Spleen (tissue), 11 donors: ENCODE results near the gene COX7A2L. TPM values are rescaled to one million over a fixed set of nuclear protein-coding genes. Genes with fewer than 3 reads are reported as not detected.

Experiments
- DNase-seq: peaks from one replicate; pipeline ENCODE4 v3.0.0-alpha.2; 2020
- H3K27ac ChIP-seq, 8 donors: fragments of 200-600 bp; sonication (generic) in 7 of 8; 1 replicate in 4 of 8; 2 replicates in 4 of 8; pipeline versions ENCODE4 v1.5.0 to v1.8.0; 2016 to 2021; ENCODE audit warnings: inconsistent platforms in 4 of 8, mild to moderate bottlenecking in 4 of 8, moderate library complexity in 1 of 8
- H3K27me3 ChIP-seq, 7 donors: fragments of 200-600 bp; sonication (generic) in 6 of 7; replicated peaks in 1 of 7; 1 replicate in 4 of 7; 2 replicates in 3 of 7; pipeline versions ENCODE4 v1.5.0 to v1.8.0; 2016 to 2021; ENCODE audit warnings: inconsistent platforms in 3 of 7, mild to moderate bottlenecking in 1 of 7
- H3K36me3 ChIP-seq, 6 donors: fragments of 200-600 bp; sonication (generic) in 5 of 6; 1 replicate in 4 of 6; 2 replicates in 2 of 6; pipeline versions ENCODE4 v1.5.0 to v1.8.0; 2016 to 2021; ENCODE audit warnings: inconsistent platforms in 2 of 6
- H3K4me1 ChIP-seq, 6 donors: fragments of 200-600 bp; sonication (generic) in 5 of 6; 1 replicate in 3 of 6; 2 replicates in 3 of 6; pipeline versions ENCODE4 v1.5.0 to v1.8.0; 2016 to 2021; ENCODE audit warnings: inconsistent platforms in 3 of 6
- H3K4me3 ChIP-seq, 8 donors: fragments of 200-600 bp; sonication (generic) in 7 of 8; 1 replicate in 4 of 8; 2 replicates in 4 of 8; pipeline versions ENCODE4 v1.5.0 to v1.8.0; 2016 to 2021; ENCODE audit warnings: inconsistent platforms in 4 of 8, mild to moderate bottlenecking in 4 of 8, moderate library complexity in 2 of 8
- H3K9me3 ChIP-seq, 8 donors: fragments of 200-600 bp; sonication (generic) in 7 of 8; 1 replicate in 4 of 8; 2 replicates in 4 of 8; pipeline versions ENCODE4 v1.5.0 to v1.8.0; 2016 to 2021; ENCODE audit warnings: inconsistent platforms in 4 of 8
- CTCF ChIP-seq, 11 experiments: fragments of 200-600 bp in 7 of 11; fragments of 450-650 bp in 4 of 11; sonication (generic) in 4 of 11; IDR thresholded peaks in 8 of 11; conservative IDR thresholded peaks in 3 of 11; 1 replicate in 7 of 11; 2 replicates in 4 of 11; pipeline versions ENCODE4 v1.4.0 to v1.8.0; 2016 to 2021; ENCODE audit warnings: antibody characterized with exemption in 11 of 11, inconsistent platforms in 4 of 11, mild to moderate bottlenecking in 1 of 11
- POLR2A ChIP-seq, 3 donors: fragments of 450-650 bp; IDR thresholded peaks; one replicate each; pipeline ENCODE4 v1.5.1; 2017; ENCODE audit warnings: antibody characterized with exemption in 3 of 3, mild to moderate bottlenecking in 1 of 3
- POLR2AphosphoS5 ChIP-seq, 3 donors: sonication (generic); formaldehyde crosslinking; IDR thresholded peaks; one replicate each; pipeline ENCODE4 v1.5.1; 2017; ENCODE audit warnings: antibody characterized with exemption in 3 of 3
- WGBS, 5 donors: extraction: QIAGEN DNeasy Blood & Tissue Kit in 3 of 5; methylation state at CpG; one replicate each; pipeline versions ENCODE4 v1.1.5 to v1.1.7; 2013 to 2018; 5-methylcytosine and 5-hydroxymethylcytosine counted together
- intact Hi-C: fragments of 100-400 bp; cut with DNase I; formaldehyde crosslinking; loops from one replicate; pipeline ENCODE4 v1.15.0; 2023; ENCODE audit warnings: low total_unique reads
- polyA plus RNA-seq, 3 donors: library from polyadenylated mRNA; stranded (reverse); fragments of 200-250 nt; gene quantifications; one replicate each; pipeline ENCODE4 v1.2.1, GENCODE V29; 2013
- total RNA-seq, 7 donors: library from RNA; depleted of rRNA in 3 of 7; stranded (reverse); fragments of >200 nt in 3 of 7; fragmentation: NEBNext Ultra II Directional in 4 of 7; extraction: Animal tissue kit (Norgen Biotek cat#: 25700) in 4 of 7; gene quantifications; one replicate each; pipeline versions ENCODE4 v1.1.0 to v1.2.1, GENCODE V29; 2016 to 2021
- donor health status: healthy with polysubstance abuse.
- donor health status: DM: no; HTN: no; CAD: no; lungs with moderate emphysema.
- donor health status: DM: no; HTN: no; CAD: no.
- donor health status: Bipolar disorder and iron deficiency.
- donor health status: healthy.
- donor health status: DM: no; HTN: no; CAD: no.
- donor health status: DM: yes; HTN: yes; CAD: no.

COX7A2L gene
- total and polyA plus RNA-seq, 10 donors: 63.3 to 144 (median 101) TPM

DNA sequence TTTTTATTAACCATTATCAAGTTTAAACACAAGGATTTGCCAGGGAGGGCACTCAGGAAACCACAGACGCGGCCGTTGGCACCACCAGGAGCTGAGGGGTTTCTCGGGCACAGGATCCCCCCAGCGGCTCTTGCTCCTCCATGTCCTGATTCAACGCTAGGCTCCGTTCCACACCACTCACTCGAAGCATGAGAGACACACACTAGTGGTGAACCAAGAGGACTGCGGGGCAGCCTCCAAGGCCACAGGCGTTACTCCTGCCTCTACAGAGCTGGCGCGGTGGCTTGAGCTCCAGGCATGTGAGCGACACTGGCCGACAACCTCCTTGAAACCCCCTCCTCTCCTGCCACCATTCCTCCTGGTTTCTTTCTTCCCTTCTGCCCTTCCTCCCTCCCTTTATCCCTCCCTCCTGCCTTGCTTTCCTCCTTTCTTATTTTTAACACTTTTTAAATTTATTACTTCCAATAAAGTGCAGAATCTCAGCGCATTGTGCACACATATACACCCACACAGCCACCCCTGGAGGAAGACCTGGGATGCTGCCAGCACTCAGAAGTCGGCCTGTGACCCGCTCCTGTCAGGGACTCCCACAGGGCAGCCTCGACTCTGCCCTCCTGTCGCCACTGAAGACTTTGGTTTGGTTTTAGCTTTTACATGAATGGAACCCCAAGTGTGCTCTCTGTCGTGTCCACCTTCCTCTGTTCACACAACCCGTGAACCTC, 21.7 kb downstream of the COX7A2L start:
- Histone ChIP-seq H3K4me1 (peaks cover 0 to 15% (median 9%) of the 10 kb centered on the region in 6 donors), H3K36me3 (peaks cover 0 to 88% (median 25%) of the 10 kb centered on the region in 6 donors), H3K4me3 (no peak overlapping the region), H3K27me3 (no peaks in the 10 kb centered on the region), H3K9me3 (no peaks in the 10 kb centered on the region), H3K27ac (no peak overlapping the region)
- WGBS, 5 donors: 86 to 91% (median 87%) methylated on average over 21 of the region's 21 CpGs
- intact Hi-C loops: no loop called here
- TF ChIP-seq CTCF (IDR thresholded peaks at IDR 0.05 in 8 of 11, conservative IDR thresholded peaks at IDR 0.05 in 3 of 11): no peak
- peak in 2 of 3 donors; percentile 10 to 52 for TF ChIP-seq POLR2AphosphoS5 (IDR thresholded peaks at IDR 0.05)
- TF ChIP-seq POLR2A (IDR thresholded peaks at IDR 0.05): no peak
- no peak for DNase-seq

DNA sequence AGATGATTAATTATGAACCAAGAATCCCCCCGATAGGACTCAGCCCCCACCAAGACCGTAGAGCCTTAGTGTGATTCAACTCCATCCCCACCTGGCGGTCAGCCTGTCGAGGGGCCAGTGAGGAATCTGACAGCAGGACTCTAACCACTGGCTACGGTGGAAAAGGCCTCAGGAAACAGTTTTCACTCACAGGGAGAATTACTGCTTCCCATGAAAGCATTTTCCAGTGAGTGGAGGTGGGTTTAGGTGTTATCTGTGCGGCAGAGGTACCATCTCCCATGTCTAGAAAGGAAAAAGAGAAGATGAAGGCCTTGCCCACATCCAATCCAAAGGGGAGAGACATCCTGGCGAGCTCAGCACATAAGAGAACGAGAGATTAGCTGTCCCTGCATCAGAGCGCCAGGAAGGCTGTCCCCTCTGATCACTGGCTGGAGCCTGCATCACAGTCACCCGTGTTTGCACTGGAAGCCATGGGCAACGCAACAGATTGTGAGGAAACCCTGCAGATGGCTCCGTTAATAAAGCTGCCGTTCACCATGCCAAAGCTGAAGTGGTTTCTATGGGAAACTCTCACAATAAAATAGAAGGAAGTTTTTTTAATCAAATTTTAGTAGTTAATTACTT, 22.3 kb downstream of the COX7A2L start:
- H3K9me3 ChIP-seq: no peaks in the 10 kb centered on the region
- peaks cover 0 to 15% (median 9%) of the 10 kb centered on the region in 6 donors for H3K4me1 ChIP-seq
- intact Hi-C loops: no loop called here
- no peak overlapping the region for H3K4me3 ChIP-seq
- WGBS, 5 donors: 92 to 94% (median 93%) methylated on average over 13 of the region's 13 CpGs
- no peaks in the 10 kb centered on the region for H3K27me3 ChIP-seq
- H3K27ac ChIP-seq: no peak overlapping the region
- no peak for DNase-seq
- H3K36me3 ChIP-seq: peaks cover 0 to 90% (median 31%) of the 10 kb centered on the region in 6 donors
- peak in 1 of 3 donors; percentile 12 for TF ChIP-seq POLR2AphosphoS5 (IDR thresholded peaks at IDR 0.05)
- no peak for TF ChIP-seq CTCF (IDR thresholded peaks at IDR 0.05 in 8 of 11, conservative IDR thresholded peaks at IDR 0.05 in 3 of 11)
- no peak for TF ChIP-seq POLR2A (IDR thresholded peaks at IDR 0.05)

- Histone ChIP-seq H3K4me3 (no peak overlapping the region), H3K27me3 (no peaks in the 10 kb centered on the region), H3K27ac (no peak overlapping the region), H3K36me3 (peaks cover 0 to 90% (median 38%) of the 10 kb centered on the region in 6 donors), H3K4me1 (peaks cover 0 to 13% (median 8%) of the 10 kb centered on the region in 6 donors), H3K9me3 (no peaks in the 10 kb centered on the region)
- DNase-seq: no peak
- WGBS, 5 donors: 95 to 98% (median 96%) methylated on average over 28 of the region's 28 CpGs
- peak; percentile 10 to 69 (median 31) for TF ChIP-seq POLR2AphosphoS5 (IDR thresholded peaks at IDR 0.05)
- no peak for TF ChIP-seq POLR2A (IDR thresholded peaks at IDR 0.05)
- intact Hi-C loops: no loop called here
Measured at GRCh38 chr2:42337846-42338566, 23.0 kb downstream of the COX7A2L start.

DNA sequence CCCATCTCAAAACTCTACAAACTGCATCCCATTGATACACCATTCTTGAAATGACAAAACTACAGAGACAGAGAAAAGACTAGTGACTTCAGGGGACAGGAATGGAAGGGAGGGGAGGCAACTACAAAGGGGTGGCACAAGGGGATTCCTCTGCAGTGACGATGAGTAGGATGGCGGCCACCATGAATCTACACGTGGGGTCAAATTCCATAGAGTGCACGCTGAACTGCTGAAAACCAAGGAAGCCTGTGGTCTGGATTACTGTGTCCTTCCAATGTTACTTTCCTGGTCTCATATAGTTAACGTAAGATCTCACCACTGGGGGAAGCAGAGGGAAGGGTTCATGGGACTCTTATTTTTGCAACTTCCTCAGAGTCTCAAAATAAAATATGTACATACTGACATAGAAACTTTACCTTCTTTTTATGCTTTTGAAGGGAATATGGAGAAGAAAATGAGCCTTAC, 23.6 kb downstream of the COX7A2L start:
- Histone ChIP-seq H3K9me3 (no peaks in the 10 kb centered on the region), H3K4me3 (no peak overlapping the region), H3K4me1 (peaks cover 0 to 7% (median 2%) of the 10 kb centered on the region in 6 donors), H3K36me3 (peaks cover 0 to 91% (median 44%) of the 10 kb centered on the region in 6 donors), H3K27me3 (no peaks in the 10 kb centered on the region), H3K27ac (no peak overlapping the region)
- TF ChIP-seq POLR2AphosphoS5 (IDR thresholded peaks at IDR 0.05): no peak
- TF ChIP-seq POLR2A (IDR thresholded peaks at IDR 0.05): no peak
- TF ChIP-seq CTCF (IDR thresholded peaks at IDR 0.05 in 8 of 11, conservative IDR thresholded peaks at IDR 0.05 in 3 of 11): no peak
- no peak for DNase-seq
- intact Hi-C loops: no loop called here
- WGBS, 5 donors: 85 to 95% (median 94%) methylated on average over 5 of the region's 5 CpGs
